Sciatic nerve (tissue), 2 donors: Measurements from ENCODE around the gene TGM5. TPM values are rescaled to one million over a fixed set of nuclear protein-coding genes. Genes with fewer than 3 reads are reported as not detected.

Source experiments
- ATAC-seq: fragments of 200-7000 bp; cut with Tn5 transposase; one replicate; pipeline ENCODE4 v1.9.1; 2020; ENCODE audit warnings: mild to moderate bottlenecking, moderate library complexity
- DNase-seq: peaks from one replicate; pipeline ENCODE4 v3.0.0-alpha.2; 2020; ENCODE audit warnings: low spot score
- intact Hi-C: fragments of 100-400 bp; cut with DNase I; formaldehyde crosslinking; loops from one replicate; pipeline ENCODE4 v1.14.2; 2022
- total RNA-seq: library from RNA; stranded (reverse); fragmentation: NEBNext Ultra II Directional; extraction: Animal tissue kit (Norgen Biotek cat#: 25700); gene quantifications from one replicate; pipeline ENCODE4 v1.2.1, GENCODE V29; 2021
- donor health status: DM: no; HTN: no; CAD: no.
- donor health status: DM: no; HTN: no; CAD: no.

Gene TGM5
- total RNA-seq, 1 donor from 2014 or later: not detected

GRCh38 chr15:43183270-43183669 is 83.5 kb downstream of the TGM5 start:
- intact Hi-C loops: no loop called here
- DNase-seq: no peak
- no peak for ATAC-seq

Other genes with a start within 250 kb of the TGM5 start
- gene UBR1, start 160.9 kb downstream of the TGM5 start, total RNA-seq: 47.0 TPM
- 24.4 TPM for gene TMEM62, start 133.3 kb downstream of the TGM5 start, total RNA-seq
- 68.6 TPM for gene CCNDBP1, start 81.5 kb downstream of the TGM5 start, total RNA-seq
- gene EPB42, start 45.9 kb downstream of the TGM5 start, total RNA-seq: 4.5 TPM
- gene TGM7, start 35.3 kb upstream of the TGM5 start, total RNA-seq: not detected
- gene LCMT2, start 63.6 kb upstream of the TGM5 start, total RNA-seq: 6.9 TPM
- 24.5 TPM for gene ZSCAN29, start 104.1 kb upstream of the TGM5 start, total RNA-seq
- gene TUBGCP4, start 104.2 kb upstream of the TGM5 start, total RNA-seq: 18.9 TPM
- 60.6 TPM for gene TP53BP1, start 226.2 kb upstream of the TGM5 start, total RNA-seq